ENCODE measurements around the gene UBE2O.
"Not testable (repeated sequence)": the region's sequence is repeated elsewhere in the genome, so short reads cannot be mapped to it uniquely, and the experiment has no call there.

Gene UBE2O

DNA sequence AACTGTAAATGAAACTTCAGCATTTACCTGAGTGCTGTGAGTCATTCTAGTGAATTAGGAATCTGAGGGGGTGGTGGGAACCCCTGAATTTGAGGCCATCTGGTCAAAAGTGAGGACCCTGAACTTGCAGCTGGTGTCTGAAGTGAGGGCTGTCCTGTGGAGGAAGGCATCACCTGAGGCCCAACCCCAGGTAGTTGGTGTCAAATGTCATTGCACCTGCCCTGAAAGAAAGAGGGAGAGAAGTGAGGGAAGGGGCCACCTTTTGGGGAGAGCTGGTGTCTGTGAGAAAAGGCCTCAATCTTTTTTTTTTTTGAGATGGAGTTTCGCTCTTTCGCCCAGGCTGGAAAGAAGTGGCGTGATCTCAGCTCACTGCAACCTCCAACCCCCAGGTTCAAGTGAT, 86.7 kb downstream of the UBE2O start:
- no peak for DNase-seq

DNA sequence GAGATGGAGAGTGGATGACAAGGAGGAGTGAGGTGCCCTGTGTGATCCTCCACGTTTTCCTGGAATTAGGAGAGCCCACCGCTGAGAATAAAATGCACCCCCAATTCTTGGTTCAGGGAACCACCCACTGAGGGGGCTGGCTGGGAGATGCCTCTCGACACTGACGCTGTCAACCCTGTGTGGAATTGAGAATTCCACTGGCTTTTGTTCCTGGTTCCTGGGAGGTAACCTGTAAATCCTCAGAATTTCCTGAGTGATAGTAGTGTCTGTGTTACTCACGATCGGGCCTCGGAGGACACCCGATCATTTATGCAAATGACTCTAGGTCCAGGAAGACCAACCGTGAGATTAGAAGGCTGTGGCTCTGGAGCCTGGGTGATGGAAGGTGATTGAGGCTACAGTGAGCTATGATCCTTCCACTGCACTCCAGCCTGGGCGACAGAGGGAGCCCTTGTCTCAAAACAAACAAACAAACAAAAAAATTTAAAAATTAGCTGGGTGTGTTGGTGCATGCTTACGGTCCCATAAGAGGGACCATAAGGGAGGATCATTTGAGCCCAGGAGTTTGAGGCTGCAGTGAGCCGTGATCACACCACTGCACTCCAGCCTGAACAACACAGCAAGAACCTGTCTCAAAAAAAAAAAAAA, 87.6 kb downstream of the UBE2O start:
- no peak for DNase-seq

DNA sequence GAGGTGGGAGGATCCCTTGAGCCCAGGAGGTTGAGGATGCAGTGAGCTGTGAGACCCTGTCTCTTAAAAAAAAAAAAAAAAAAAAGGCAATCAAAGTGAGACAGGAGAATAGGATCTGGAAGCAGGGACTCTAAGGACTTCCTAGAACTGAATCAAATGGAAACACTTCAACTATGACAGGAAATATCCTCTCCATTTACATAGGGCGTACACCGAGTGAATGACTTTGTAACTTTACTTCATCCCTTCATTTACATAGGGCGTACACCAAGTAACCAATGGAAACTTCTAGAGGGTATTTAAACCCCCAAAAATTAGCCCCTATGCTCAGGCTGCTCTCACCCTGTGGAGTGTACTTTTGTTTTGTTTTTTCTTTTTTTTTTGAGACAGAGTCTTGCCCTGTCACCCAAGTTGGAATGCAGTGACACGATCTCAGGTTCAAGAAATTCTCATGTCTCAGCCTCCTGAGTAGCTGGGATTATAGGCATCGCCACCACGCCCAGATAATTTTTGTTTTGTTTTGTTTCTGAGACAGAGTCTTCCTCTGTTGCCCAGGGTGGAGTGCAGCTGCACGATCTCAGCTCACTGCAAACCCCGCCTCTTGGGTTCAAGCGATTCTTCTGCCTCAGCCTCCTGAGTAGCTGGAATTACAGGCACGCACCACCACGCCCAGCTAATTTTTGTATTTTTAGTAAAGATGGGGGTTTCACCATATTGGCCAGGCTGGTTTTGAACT, 89.7 kb downstream of the UBE2O start:
- no peak for DNase-seq

DNA sequence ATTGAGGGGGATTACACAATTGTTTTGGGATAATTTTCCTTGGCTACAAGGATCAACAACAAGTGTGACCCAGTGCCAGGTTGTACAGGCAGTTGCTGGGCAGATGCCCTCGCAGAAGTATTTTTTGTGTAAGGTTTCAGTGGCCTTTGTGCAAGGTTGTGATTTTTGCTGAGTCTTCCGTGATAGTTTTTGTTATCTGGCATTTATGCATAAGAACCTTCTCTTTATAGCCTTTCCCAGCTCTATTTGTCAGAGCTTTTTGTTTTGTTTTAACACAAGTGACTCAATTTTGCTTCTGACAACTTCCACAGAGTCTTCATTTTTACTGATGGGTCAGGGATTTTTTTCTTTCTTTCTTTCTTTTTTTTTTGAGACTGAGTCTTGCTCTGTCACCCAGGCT, 92.5 kb downstream of the UBE2O start:
- no peak for DNase-seq

DNA sequence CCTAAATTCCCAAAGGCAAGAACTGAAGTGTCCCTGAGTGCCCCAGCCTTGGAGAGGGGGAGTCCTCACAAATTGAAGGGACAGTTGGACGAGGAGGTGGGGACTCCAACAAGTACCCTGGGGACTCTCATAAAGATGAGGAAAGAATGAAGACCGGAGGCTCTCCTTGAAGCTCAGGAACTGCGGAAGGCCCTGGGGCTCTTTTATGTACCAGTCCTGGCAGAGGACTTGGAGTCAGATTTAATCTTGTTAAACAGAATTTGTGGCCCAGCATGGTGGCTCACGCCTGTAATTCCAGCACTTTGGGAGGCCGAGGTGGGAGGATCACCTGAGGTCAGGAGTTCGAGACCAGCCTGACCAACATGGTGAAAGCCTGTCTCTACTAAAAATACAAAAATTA, 93.2 kb downstream of the UBE2O start:
- DNase-seq, result not testable (repeated sequence)

DNA sequence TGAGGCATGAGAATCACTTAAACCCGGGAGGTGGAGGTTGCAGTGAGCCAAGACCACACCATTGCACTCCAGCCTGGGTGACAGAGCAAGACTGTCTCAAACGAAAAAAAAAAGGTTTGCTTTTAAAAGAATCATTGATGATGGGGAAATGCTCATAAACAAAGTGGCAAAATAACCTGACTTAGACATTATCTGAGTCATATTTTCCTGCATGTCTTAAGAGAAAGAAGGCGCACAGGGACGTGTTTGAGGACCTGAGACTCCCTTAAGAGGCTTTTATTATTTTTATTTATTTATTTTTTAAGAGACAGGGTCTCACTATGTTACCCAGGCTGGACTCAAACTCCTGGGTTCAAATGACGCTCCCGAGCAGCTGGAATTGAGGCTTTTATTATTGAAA, 93.6 kb downstream of the UBE2O start:
- DNase-seq, result no peak

DNA sequence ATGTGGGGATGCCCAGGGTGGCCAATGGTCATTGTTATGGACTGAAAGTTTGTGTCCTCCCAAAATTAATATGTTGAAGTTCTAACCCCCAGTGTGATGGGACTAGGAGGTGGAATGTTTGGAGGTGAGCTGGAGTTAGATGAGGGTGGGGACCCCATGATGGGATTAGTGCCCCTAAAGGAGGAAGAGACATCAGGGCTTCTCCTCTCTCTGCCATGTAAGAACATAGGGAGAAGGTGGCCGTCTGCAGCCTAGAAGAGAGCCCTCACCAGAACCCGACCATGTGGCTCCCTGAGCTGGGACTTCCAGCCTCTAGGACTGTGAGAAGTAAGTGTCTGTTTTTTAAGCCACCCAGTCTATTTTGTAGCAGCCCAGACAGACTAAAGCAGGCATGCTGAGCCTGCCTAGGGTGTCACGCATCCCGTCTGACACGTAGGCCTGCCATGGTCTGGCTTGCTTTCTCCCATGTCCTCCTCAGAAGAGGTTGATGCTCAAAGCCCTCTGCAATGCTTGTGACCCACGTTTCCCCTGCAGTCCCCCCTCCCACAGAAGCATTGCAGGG, 95.3 kb downstream of the UBE2O start:
- no peak for DNase-seq

DNA sequence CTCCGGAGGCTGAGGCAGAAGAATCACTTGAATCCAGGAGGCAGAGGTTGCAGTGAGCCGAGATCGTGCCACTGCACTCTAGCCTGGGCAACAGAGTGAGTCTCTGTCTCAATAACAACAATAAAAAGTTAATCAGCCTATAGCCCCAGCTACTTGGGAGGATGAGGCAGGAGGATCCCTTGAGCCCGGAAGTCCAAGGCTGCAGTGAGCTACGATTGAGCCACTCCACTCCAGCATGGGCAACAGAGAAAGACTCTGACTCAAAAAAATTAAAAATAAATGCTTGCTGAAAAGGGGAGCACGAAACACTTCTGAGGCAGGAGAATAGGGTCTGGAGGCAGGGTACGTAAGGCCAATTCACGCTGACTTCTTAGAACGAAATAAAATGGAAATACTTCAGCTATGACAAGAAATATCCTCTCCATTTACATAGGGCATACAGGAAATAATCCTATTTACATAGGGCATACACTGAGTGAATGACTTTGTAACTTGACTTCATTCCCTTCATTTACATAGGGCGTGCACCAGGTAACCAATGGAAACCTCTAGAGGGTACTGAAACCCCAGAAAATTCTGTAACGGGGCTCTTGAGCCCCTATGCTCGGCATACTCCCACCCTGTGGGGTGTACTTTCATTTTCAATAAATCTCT, 96.0 kb downstream of the UBE2O start:
- DNase-seq, result peak; percentile 13

DNA sequence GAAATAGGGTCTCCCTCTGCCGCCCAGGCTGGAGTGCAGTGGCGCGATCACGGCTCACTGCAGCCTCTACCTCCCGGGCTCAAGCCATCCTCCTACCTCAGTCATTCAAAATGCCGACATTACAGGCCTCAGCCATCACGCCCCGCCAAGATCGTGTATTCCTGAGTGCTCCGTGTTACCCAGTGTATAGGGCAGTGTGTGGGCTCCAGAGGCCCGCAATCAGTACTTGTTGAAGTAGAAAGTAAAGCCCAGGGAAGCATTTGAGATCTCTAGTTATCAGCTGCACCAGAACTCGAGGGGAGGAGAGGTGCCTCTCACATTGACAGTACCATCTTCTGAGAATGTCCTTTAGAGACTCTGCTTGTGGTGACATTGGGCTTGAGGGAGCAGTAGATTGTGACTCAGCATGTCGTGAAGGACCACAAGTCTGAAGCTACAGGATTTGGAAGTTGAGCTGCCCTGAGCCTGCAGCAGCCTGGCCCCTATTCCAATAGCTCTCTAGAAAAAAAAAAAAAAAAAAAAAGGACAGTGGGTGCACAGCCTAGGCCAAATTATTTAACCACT, 98.1 kb downstream of the UBE2O start:
- no peak for DNase-seq

DNA sequence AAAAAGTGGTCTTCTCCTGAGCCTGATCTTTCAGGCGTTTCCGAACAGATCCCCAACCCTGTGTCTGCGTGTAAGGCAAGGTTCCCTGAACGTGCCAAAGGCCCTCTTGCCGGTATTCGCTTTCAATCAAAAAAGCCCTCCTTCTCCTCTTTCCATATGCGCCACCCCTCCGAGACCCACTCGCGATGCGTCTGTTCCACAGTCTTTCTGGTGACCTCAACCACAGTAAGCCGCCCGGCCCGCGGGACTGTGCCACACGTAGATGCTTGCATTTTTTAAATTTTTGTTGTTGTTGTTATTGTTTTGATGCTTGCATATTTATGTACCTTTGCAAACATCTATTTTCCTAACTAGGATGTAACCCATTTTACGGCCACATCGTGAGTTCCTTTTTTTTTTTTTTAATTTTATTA, 98.6 kb downstream of the UBE2O start:
- DNase-seq, result no peak

DNA sequence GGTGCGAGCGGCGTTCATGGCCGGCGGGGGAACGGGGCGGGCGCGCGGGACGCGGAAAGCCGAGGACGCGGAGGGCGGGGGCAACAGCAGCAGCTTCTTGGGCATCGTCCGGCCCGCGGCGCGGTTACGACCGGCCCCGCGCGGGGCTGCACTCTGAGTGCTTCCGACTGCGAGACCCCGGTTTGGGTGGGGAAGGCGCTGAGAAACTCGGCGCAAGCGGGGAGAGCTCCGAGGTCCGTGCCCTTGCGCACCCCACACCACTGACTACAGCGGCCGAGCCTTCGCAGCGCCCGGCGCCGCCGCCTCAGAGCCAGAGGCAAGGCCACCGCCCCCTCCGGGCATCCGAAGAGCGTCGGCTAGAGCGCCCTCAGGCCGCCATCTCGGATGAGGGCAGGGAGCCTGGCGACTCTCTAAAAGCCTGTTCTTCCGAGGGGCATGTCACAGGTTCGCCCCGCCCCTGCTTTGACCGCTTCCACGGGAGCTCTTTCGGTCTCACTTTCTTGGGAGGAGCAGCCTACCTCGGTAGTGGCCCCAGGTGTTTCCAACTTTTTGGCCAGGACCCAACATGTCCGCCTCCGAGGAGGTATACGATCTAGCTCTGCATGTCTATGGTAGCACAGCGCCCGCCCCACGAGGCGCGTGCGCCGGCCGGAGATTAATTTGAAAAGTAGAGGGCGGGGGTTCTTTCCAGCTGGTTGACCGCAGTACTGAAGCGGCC, 99.2 kb downstream of the UBE2O start, which contains the start of gene PRPSAP1:
Gene PRPSAP1 (minus strand): TSS at position 318 of the 718 bp plus-strand sequence. CDS start 213 bp downstream, at position 105.
- DNase-seq, result peak; percentile 92

DNA sequence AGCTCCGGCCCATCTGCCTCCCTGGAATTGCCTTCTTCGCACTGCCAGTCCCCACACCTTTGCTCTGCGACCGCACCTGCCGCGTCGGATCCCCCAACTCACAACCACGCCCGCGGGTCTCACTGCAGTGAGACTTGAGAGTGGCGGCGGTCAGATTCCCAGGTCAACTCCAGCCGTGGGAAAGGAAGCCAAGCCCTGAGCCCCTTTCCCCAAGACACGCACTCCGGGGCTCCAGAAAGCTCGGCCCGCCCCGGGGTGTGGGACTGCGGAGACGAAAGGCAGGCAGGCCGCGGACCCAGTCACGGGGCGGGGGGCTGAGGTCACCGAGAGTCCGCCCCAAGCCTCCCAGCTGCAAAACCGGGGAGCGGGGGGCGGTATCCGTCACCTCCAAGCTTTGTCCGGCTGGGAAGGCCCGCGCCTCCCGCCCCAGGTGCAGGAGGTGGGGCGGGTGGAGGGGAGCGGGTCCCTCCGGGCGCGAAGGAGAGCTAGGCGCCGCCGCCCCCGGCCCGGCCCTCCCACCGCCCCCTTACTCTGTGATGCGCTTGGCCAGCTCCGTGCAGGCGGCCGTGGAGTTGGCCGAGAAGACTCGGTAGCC, 99.9 kb downstream of the UBE2O start:
- no peak for DNase-seq

DNA sequence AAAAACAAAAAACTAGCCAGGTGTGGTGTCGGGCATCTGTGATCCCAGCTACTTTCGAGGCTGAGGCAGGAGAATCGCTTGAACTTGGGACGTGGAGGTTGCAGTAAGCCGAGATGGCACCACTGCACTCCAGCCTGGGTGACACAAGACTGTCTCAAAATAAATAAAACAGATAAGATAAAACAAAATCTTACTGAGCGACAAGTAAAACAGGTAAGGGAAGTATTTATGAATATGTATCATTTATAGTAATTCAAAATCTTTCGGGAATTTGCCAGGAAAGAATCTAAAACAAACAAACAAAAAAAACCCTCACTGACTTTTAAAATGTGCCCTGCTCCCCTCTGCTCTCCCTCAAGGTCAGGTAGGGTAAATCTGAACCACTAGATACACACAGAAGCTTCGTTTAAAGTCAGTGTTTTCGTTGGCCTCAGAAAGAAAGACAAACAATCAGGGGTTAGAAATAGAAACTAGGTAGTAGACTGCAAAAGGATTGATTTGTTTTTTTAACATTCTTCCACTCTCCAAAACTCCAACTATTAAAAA, 101.4 kb downstream of the UBE2O start:
- DNase-seq, result no peak

DNA sequence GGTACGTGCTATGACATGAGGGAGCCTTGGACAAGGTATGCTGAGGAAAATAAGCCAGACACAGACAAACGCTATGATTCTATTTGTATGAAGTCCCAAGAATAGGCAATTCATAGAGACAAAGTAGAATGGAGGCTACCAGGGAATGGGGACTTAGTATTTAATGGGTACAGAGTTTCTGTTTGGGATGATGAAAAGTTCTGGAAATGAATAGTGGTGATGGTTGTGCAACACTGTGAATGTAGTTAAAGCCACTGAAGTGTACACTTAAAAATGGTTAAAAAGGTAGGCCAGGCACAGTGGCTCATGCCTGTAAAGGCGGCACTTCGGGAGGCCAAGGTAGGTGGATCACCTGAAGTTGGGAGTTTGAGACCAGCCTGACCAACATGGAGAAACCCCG, 102.5 kb downstream of the UBE2O start:
- no peak for DNase-seq

DNA sequence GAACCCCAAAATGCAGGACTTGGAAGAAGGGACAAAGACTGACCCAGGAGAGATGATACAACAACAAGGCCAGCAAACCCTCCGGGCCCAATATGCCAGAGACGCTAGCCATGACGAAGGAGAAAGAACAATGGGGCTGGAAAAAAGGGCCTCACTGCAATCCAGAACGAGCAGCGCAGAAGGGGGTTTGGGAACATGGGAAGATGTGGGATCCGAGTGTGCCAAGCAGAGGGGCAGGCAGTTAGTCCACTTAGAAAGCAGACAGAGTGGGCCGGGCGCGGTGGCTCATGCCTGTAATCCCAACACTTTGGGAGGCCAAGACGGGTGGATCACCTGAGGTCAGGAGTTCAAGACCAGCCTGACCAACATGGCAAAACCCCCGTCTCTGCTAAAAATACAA, 106.0 kb downstream of the UBE2O start:
- not testable (repeated sequence) for DNase-seq

DNA sequence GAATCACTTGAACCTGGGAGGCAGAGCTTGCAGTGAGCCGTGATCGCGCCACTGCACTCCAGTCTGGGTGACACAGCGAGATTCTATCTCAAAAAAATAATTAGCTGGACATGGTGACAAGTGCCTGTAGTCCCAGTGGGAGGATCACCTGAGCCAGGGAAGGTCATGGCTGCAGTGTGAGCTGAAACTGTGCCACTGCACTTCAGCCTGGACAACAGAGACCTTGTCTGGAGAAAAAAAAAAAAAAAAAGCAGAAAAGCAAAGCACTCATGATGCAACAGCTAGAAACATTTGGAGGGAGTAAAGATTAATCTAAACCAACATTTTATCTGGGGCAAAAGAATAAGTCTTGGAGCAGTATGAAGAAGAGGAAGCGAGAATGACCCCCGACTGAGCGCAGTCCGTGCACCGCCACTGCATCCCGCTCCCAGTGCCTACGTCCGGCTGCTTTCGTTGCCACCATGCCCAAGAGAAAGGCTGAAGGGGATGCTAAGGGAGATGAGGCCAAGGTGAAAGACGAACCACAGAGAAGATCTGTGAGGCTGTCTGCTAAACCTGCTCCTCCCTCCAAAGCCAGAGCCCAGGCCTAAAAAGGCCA, 107.5 kb downstream of the UBE2O start:
- no peak for DNase-seq

DNA sequence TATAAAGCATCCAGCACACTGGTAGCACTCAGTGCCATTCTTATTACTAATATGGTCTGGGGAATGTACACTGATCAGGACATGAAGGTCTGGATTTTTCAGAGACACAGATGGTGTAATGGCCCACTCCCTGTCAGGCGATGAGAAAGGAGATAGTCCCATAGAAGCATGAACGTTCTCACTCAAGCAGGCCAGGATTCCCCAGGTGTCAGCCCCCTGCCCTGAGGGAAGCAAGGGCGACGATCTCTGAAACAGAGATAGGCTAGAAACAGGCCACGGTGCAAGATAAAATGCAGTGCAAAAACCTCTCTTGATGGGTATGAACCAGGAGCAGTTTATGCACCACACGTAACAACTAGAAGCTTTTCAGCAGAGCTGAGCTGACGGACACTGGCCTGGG, 109.8 kb downstream of the UBE2O start:
- no peak for DNase-seq

DNA sequence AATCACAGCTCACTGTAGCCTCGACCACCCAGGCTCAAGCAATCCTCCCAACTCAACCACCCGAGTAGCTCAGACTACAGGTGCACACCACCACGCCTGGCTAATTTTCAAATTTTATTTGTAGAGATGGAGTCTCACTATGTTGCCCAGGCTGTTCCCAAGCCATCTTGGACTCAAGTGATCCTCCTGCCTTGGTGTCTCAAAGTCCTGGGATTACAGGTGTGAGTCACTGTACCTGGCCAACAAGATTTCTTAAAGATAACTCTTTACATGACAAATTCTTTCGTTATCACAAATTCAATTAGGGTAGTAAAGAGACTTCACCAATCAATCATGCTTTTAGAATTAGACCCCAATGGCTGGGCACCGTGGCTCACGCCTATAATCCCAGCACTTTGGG, 111.7 kb downstream of the UBE2O start:
- DNase-seq, result no peak
